ENCODE data around the gene CPSF4L. TPM values are rescaled to one million over a fixed set of nuclear protein-coding genes. Genes with fewer than 3 reads are reported as not detected.

CPSF4L gene
- total RNA-seq, 1 donor from 2014 or later: not detected

DNA sequence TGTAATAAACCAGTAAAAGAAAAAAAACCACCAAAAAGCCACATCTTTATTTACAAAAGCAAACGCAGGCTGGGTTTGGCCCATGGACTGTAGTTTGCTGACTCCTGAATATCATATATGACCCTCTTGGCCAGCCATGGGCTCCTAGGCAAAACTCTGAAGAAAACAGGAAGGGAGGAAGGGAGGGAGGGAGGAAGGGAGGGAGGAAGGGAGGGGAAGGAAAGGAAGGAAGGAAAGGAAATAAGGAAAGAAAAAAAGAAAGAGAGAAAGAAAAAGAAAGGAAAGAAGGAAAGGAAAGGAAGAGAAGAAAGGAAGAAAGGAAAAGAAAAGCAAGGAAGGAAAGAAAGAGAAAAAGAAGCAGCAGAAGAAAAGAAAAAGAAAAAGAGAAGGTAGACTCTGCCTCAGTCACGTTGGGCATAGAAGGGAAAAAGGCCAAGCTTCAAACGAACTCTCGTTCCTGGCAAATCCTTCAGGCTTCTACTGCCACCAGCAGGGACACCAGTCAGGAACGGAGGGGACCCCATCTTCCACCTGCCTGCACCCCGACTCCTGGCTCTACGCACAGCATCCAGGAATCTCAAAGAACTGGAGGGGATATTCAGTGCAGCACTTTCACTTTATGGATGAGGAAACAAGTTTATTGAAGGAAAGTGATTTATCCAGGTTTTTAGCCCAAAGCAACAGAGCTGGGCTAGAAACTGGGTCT is 28.0 kb upstream of the CPSF4L start:
- TF ChIP-seq, protein P1, sequence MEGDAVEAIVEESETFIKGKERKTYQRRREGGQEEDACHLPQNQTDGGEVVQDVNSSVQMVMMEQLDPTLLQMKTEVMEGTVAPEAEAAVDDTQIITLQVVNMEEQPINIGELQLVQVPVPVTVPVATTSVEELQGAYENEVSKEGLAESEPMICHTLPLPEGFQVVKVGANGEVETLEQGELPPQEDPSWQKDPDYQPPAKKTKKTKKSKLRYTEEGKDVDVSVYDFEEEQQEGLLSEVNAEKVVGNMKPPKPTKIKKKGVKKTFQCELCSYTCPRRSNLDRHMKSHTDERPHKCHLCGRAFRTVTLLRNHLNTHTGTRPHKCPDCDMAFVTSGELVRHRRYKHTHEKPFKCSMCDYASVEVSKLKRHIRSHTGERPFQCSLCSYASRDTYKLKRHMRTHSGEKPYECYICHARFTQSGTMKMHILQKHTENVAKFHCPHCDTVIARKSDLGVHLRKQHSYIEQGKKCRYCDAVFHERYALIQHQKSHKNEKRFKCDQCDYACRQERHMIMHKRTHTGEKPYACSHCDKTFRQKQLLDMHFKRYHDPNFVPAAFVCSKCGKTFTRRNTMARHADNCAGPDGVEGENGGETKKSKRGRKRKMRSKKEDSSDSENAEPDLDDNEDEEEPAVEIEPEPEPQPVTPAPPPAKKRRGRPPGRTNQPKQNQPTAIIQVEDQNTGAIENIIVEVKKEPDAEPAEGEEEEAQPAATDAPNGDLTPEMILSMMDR (conservative IDR thresholded peaks at IDR 0.05; ENCODE audit: low read depth, low read length): no peak
- H3K4me3 ChIP-seq (ENCODE audit: low read depth, low read length): no peak overlapping the region
- DNase-seq (ENCODE audit: low read depth): no peak

DNA sequence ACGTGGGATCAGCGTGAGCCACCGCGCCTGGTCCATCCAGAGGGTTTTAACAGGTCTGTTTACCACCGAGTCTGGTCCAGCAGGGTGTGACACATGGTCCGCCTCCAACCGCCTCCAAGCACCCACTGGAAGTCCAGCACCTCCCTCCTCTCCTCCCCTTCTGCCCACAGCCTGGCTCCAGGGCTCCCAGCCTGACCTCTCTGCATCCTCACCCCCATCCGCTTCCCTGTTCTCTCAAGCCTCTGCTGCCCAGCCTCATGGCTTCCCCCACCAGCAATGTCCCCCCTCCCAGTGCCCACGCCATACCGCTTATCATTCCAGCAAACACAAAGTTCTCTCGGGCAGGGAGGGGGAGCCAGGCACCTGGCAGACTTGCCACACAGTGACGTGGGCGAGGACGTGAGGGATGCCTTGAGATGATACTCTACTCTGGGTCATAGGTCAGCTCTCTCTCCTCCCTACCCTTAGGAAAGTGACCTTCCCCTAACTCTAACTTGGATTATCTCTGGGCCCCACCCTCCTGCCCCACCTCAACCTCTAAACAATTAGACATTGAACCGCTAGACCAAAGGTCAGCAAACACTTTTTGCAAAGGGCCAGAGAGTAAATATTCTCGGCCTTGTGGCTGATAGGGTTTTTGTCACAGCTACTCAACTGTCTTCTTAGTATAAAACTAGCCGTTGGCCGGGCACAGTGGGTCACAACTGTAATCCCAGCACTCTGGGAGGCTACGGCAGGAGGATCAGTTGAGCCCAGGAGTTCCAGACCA is 27.0 kb upstream of the CPSF4L start:
- TF ChIP-seq, protein P1 (conservative IDR thresholded peaks at IDR 0.05; ENCODE audit: low read depth, low read length): no peak
- H3K4me3 ChIP-seq (ENCODE audit: low read depth, low read length): no peak overlapping the region
- DNase-seq (ENCODE audit: low read depth): no peak

DNA sequence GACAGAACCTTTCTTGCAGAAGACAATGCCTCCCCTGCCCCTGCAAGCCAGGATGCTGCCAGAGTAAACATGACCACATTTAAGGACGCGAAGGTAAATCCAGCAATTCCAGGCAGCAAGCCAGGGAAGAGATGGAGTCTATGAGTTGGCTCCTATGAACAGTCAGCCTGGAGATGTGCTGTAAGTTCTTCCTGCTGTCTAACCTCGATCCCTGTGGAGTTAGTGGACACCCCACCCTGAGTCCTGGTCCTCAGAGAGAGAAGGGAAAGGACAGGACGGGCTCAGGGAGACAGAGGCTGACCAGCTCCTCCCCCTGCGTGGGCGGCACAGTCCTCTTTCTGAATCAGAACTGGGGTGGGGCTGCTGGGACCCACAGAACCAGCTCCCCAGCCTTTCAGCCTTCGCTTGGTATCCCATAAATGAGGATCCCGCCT is 25.2 kb upstream of the CPSF4L start:
- no peak for DNase-seq (ENCODE audit: low read depth)
- no peak overlapping the region for H3K4me3 ChIP-seq (ENCODE audit: low read depth, low read length)
- TF ChIP-seq, protein P1 (conservative IDR thresholded peaks at IDR 0.05; ENCODE audit: low read depth, low read length): no peak

DNA sequence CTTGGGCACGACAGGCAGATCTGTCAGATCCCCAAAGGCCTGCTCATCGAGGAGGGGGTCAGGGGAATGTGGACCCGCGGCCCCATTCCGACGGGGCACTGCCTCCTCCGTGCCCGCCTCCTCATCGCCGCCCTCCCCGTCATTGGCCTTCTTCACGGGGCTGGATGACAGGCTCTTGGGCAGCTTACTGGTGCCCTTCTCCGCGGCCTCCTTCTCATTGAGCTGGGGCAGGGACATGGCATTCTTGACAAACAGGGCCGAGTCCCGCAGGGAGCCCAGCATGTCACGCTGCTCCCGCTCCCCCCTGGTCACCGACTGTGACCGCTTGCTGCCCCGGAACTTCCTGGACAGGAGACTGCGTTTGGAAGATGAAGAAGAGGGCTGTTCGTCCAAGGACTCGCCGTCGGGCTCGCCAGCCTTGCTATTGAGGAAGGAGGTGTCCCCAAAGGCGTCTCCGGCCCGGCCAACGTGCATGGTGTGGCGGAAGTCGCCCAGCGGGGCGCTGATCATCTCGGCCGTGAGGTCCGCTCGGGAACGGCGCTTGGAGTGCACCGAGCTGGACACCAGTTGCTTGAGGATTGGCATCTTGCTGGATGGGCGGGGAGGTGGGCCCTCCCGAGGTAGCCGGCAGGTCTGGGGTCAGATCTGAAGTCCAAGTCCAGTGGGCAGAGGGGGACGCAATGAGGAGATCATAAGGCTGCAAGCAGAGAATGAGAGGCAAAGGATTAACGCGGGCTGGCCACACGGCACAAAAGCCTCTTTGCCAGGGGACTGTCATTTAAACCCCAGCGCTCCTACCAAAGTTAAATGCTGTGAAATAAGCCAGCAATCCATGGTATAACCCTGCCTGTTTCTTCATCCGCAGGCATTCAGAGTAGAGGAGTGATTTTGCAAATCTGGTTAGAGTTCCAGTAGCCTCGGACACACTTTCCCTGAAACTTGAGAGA is 24.5 kb upstream of the CPSF4L start:
- H3K4me3 ChIP-seq (ENCODE audit: low read depth, low read length): no peak overlapping the region
- TF ChIP-seq, protein P1 (conservative IDR thresholded peaks at IDR 0.05; ENCODE audit: low read depth, low read length): no peak
- no peak for DNase-seq (ENCODE audit: low read depth)

DNA sequence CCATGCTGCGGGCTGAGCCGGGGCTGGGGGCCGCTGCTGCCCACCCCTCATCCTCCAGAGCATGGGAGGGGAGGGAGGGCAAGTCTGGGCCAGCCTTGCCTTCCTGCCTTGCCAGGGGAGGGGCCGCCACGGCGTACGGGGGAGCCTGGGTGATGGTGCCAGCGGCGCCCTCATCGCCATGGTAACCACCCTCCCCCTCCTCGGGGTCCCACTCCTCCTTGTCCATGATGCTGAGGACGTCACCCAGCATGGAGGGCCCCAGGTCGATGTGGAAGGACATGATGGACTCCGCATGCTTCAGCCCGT is 23.9 kb upstream of the CPSF4L start:
- H3K4me3 ChIP-seq (ENCODE audit: low read depth, low read length): no peak overlapping the region

DNA sequence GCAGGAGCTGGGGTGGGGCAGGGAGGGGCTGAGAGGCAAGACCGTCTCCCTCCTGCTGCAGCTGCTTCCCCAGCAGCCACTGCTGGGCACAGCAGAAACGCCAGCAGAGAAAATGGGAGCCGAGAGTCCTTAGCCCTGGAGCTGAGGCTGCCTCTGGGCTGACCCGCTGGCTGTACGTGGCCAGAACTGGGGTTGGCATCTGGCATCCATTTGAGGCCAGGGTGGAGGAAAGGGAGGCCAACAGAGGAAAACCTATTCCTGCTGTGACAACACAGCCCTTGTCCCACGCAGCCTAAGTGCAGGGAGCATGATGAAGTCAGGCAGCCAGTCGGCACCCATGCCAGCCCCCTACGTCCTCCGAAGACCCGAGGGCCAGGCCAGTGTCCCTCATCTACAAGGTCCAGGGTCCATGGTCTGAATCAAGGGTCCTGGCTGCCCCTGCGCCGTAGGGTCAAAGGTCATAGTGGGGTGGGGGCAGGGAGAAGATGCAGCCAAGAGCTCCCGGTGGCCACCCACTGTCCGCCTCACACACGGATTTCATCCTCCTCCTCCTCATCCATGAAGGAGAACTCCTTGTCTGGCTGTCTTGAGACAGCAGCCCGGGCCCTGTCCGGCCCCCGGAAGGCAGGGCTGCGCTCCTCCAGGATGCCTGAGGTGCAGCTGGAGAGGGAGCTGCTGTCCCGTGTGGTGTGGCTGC is 23.4 kb upstream of the CPSF4L start:
- TF ChIP-seq, protein P1 (conservative IDR thresholded peaks at IDR 0.05; ENCODE audit: low read depth, low read length): no peak
- H3K4me3 ChIP-seq (ENCODE audit: low read depth, low read length): no peak overlapping the region
- no peak for DNase-seq (ENCODE audit: low read depth)

More for the DNA sequence above, 23.9 kb upstream of the CPSF4L start:
- DNase-seq (ENCODE audit: low read depth): no peak
- TF ChIP-seq, protein P1 (conservative IDR thresholded peaks at IDR 0.05; ENCODE audit: low read depth, low read length): no peak

All from epithelial cell of proximal tubule (primary cell).